C4-2B (cell line): Measurements from ENCODE around the gene RASGRF2.

Experiments used
- ZFX ChIP-seq: fragments of 450-650 bp; IDR thresholded peaks from 2 replicates; pipeline ENCODE4 v1.6.1; 2017
- TF ChIP-seq, protein P1 (sequence below): fragments of 450-650 bp; conservative IDR thresholded peaks from 2 replicates; pipeline ENCODE4 v1.5.1; 2017; ENCODE audit warnings: mild to moderate bottlenecking

DNA sequence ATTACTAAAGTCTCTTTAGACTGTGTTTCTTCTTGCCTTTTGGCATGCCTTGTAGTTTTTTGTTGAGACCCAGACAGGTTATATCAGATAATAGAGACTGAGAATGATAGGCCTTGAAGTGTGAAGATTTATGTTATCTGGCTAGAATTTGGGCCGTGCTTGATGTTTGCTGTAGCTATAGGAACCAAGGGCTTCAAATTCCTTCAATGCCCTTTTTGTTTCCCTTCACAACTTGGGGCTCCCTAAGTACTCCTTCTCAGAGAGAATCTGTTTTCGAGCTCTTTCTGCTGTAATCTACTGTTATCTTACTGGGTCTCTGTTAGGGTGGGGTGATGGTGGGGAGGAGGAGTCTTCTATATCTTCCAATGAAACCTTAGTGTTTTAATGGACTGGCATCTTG, 177.7 kb downstream of the RASGRF2 start:
- TF ChIP-seq, protein P1, sequence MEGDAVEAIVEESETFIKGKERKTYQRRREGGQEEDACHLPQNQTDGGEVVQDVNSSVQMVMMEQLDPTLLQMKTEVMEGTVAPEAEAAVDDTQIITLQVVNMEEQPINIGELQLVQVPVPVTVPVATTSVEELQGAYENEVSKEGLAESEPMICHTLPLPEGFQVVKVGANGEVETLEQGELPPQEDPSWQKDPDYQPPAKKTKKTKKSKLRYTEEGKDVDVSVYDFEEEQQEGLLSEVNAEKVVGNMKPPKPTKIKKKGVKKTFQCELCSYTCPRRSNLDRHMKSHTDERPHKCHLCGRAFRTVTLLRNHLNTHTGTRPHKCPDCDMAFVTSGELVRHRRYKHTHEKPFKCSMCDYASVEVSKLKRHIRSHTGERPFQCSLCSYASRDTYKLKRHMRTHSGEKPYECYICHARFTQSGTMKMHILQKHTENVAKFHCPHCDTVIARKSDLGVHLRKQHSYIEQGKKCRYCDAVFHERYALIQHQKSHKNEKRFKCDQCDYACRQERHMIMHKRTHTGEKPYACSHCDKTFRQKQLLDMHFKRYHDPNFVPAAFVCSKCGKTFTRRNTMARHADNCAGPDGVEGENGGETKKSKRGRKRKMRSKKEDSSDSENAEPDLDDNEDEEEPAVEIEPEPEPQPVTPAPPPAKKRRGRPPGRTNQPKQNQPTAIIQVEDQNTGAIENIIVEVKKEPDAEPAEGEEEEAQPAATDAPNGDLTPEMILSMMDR, result no peak
- TF ChIP-seq ZFX, result no peak
